ENCODE results near the gene SLC38A3. TPM values are rescaled to one million over a fixed set of nuclear protein-coding genes. Genes with fewer than 3 reads are reported as not detected.

SLC38A3 gene
- not detected for total RNA-seq

DNA sequence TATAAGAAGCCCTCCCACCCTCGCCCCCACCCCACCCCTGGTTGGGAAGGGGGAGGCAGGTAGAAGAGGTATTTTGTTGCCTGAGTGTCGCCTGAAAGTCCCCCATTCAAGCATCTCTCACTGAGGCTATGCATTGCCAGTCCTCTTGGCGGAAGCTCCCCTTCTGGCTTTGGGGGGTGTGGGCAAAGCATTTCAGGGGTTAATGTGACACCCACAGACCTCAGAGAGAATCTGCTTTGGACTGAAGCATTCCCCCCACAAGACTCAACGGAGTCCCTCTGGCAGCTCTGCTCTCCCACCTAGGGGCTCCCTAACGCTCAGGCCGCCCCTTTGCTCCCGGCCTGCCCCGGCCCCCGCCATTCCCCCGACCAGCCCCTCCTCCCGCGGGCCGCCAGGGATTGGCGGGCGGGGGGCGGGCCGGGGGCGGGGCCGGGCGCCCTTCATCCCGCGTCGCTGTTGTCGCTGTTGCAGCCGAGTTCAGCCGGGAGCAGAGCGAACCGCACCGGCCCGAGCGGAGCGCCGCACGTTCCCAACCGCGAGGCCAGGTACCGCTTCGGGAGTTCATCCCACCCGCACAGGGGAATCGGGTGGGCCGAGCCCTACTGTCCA, at the start of gene SLC38A3:
Gene SLC38A3 (plus strand): TSS at position 468 of the 609 bp plus-strand sequence. CDS start 8,929 bp downstream, outside the sequence.
- H3K9me3 ChIP-seq: no peaks in the 10 kb centered on the region
- no peaks in the 10 kb centered on the region for H3K36me3 ChIP-seq
- intact Hi-C loops (cut with DNase I): no loop called here
- TF ChIP-seq POLR2A (IDR thresholded peaks at IDR 0.05): no peak
- TF ChIP-seq, protein P1, sequence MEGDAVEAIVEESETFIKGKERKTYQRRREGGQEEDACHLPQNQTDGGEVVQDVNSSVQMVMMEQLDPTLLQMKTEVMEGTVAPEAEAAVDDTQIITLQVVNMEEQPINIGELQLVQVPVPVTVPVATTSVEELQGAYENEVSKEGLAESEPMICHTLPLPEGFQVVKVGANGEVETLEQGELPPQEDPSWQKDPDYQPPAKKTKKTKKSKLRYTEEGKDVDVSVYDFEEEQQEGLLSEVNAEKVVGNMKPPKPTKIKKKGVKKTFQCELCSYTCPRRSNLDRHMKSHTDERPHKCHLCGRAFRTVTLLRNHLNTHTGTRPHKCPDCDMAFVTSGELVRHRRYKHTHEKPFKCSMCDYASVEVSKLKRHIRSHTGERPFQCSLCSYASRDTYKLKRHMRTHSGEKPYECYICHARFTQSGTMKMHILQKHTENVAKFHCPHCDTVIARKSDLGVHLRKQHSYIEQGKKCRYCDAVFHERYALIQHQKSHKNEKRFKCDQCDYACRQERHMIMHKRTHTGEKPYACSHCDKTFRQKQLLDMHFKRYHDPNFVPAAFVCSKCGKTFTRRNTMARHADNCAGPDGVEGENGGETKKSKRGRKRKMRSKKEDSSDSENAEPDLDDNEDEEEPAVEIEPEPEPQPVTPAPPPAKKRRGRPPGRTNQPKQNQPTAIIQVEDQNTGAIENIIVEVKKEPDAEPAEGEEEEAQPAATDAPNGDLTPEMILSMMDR (IDR thresholded peaks at IDR 0.05): no peak
- peak within 1 kb of the TSS; percentile 18 to 54 (median 36) for H3K4me3 ChIP-seq
- DNase-seq: no peak
- H3K27me3 ChIP-seq: peaks cover 6 to 74% (median 12%) of the 10 kb centered on the region in 4 donors
- 16% methylated on average over 5 of the region's 41 CpGs; no CpG with 5 or more reads in 1 of the 2 donors for WGBS, 2 donors
- peaks cover 13 to 22% (median 16%) of the 10 kb centered on the region in 3 donors for H3K4me1 ChIP-seq
- no peak within 1 kb of the TSS for H3K27ac ChIP-seq

DNA sequence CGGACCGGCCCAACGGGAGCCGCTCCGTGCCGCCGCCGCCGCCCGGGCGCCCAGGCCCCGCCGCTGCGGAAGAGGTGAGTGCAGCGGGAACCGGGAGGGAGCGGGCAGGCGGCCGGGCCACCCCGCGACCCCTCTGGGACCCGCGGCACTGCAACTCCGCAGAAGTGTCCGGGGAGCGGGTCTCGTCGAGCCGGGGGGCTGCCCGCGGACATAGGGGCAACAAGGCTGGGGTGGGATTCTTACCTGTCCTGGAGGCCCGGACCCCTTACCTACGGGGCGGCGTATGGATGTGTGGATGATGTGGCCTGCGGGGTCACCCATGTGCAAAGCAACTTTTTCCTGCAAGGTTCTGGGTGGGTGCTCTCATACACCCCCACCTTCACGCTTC, 49.6 kb upstream of the SLC38A3 start:
- Histone ChIP-seq H3K4me1 (peaks cover 43 to 95% (median 72%) of the 10 kb centered on the region in 3 donors), H3K4me3 (peak overlapping the region; percentile 65 to 86 (median 77)), H3K9me3 (no peaks in the 10 kb centered on the region), H3K27me3 (peaks cover 0 to 23% (median 0%) of the 10 kb centered on the region in 4 donors), H3K36me3 (peaks cover 0 to 15% (median 0%) of the 10 kb centered on the region in 3 donors), H3K27ac (peak overlapping the region; percentile 89 to 97 (median 94))
- DNase-seq: no peak
- intact Hi-C loops (cut with DNase I): no loop called here
- TF ChIP-seq POLR2A (IDR thresholded peaks at IDR 0.05): no peak
- TF ChIP-seq, protein P1 (IDR thresholded peaks at IDR 0.05): no peak
- 7 to 13% methylated on average over 3 to 5 of the region's 37 CpGs for WGBS, 2 donors

DNA sequence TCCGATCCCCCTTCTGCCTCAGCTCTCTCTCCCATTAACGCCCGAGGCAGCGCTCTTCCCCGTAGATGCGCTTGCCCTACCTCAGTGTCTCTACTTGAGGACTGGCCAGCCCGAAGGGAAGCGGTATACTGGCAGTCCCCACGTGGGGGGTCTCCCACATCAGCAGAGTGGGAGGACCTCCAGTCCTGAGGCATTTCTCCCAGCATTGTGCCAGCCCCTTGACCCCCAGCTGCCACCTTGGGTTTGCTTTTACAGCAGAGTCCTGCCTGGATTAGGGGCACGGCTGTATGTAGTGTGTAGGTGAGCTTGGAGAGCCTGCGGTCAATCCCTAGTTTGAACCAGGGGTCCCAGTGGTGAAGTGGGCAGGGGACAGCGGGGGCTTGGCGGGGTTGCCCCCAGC, 49.2 kb upstream of the SLC38A3 start:
- peak overlapping the region; percentile 89 to 97 (median 94) for H3K27ac ChIP-seq
- intact Hi-C loops (cut with DNase I): no loop called here
- TF ChIP-seq, protein P1 (IDR thresholded peaks at IDR 0.05): no peak
- no peak for TF ChIP-seq POLR2A (IDR thresholded peaks at IDR 0.05)
- 15% methylated on average over 11 of the region's 13 CpGs; no CpG with 5 or more reads in 1 of the 2 donors for WGBS, 2 donors
- peak overlapping the region; percentile 65 to 86 (median 77) for H3K4me3 ChIP-seq
- peaks cover 0 to 23% (median 0%) of the 10 kb centered on the region in 4 donors for H3K27me3 ChIP-seq
- no peaks in the 10 kb centered on the region for H3K9me3 ChIP-seq
- peaks cover 45 to 95% (median 72%) of the 10 kb centered on the region in 3 donors for H3K4me1 ChIP-seq
- DNase-seq: no peak
- H3K36me3 ChIP-seq: peaks cover 0 to 15% (median 0%) of the 10 kb centered on the region in 3 donors

GRCh38 chr3:50156549-50157493, 48.2 kb upstream of the SLC38A3 start:
- no peak for DNase-seq
- 15 to 21% methylated on average over 10 to 14 of the region's 20 CpGs for WGBS, 2 donors
- Histone ChIP-seq H3K36me3 (peaks cover 0 to 21% (median 0%) of the 10 kb centered on the region in 3 donors), H3K9me3 (no peaks in the 10 kb centered on the region), H3K27me3 (peaks cover 0 to 23% (median 0%) of the 10 kb centered on the region in 4 donors), H3K27ac (peak overlapping the region; percentile 89 to 97 (median 94)), H3K4me1 (peaks cover 47 to 95% (median 72%) of the 10 kb centered on the region in 3 donors), H3K4me3 (peak overlapping the region; percentile 65 to 86 (median 77))
- peak in 3 of 4 donors; percentile 38 to 65 (median 40) for TF ChIP-seq POLR2A (IDR thresholded peaks at IDR 0.05)
- TF ChIP-seq, protein P1 (IDR thresholded peaks at IDR 0.05): no peak
- intact Hi-C loops (cut with DNase I): no loop called here

Data from esophagus squamous epithelium (tissue), 5 donors.